HG03558 (cell line): ENCODE measurements around the gene ASPA.
"Not testable (repeated sequence)": the region's sequence is repeated elsewhere in the genome, so short reads cannot be mapped to it uniquely, and the experiment has no call there.

ENCODE experiments used
- ATAC-seq: cut with Tn5 transposase; IDR thresholded peaks from one replicate; pipeline ENCODE4 v1.9.1; 2021; ENCODE audit warnings: moderate number of reproducible peaks; ENCODE audit not compliant: unreplicated experiment; ENCODE audit errors: extremely low read depth

ASPA gene

GRCh38 chr17:3506054-3506453, 30.3 kb downstream of the ASPA start:
- no peak for ATAC-seq

GRCh38 chr17:3507071-3507470, 31.3 kb downstream of the ASPA start:
- no peak for ATAC-seq

GRCh38 chr17:3507869-3508268, 32.1 kb downstream of the ASPA start:
- no peak for ATAC-seq

- no peak for ATAC-seq
Measured at GRCh38 chr17:3510090-3510489, 34.3 kb downstream of the ASPA start.

- ATAC-seq, result no peak
Measured at GRCh38 chr17:3511852-3512504, 36.2 kb downstream of the ASPA start.

- no peak for ATAC-seq
Measured at GRCh38 chr17:3512505-3513171, 36.8 kb downstream of the ASPA start.

- no peak for ATAC-seq
Measured at GRCh38 chr17:3513305-3514035, 37.7 kb downstream of the ASPA start.

GRCh38 chr17:3514167-3514566, 38.4 kb downstream of the ASPA start:
- ATAC-seq, result not testable (repeated sequence)

- no peak for ATAC-seq
Measured at GRCh38 chr17:3514873-3515272, 39.1 kb downstream of the ASPA start.

GRCh38 chr17:3519472-3519871, 43.7 kb downstream of the ASPA start:
- not testable (repeated sequence) for ATAC-seq

GRCh38 chr17:3524024-3524423, 48.2 kb downstream of the ASPA start:
- no peak for ATAC-seq

- ATAC-seq, result no peak
Measured at GRCh38 chr17:3526491-3526890, 50.7 kb downstream of the ASPA start.

GRCh38 chr17:3526971-3527370, 51.2 kb downstream of the ASPA start:
- no peak for ATAC-seq

GRCh38 chr17:3527468-3527867, 51.7 kb downstream of the ASPA start:
- ATAC-seq, result no peak

GRCh38 chr17:3527896-3528295, 52.1 kb downstream of the ASPA start:
- ATAC-seq, result no peak

- no peak for ATAC-seq
Measured at GRCh38 chr17:3528403-3528851, 52.6 kb downstream of the ASPA start.

GRCh38 chr17:3528880-3529511, 53.2 kb downstream of the ASPA start:
- ATAC-seq, result no peak

- no peak for ATAC-seq
Measured at GRCh38 chr17:3529817-3530741, 54.3 kb downstream of the ASPA start.

GRCh38 chr17:3531266-3532101, 55.7 kb downstream of the ASPA start:
- no peak for ATAC-seq
